Neural crest cell (in vitro differentiated cells): Measurements from ENCODE around the gene VASH2. TPM values are rescaled to one million over a fixed set of nuclear protein-coding genes. Genes with fewer than 3 reads are reported as not detected.

Source experiments
- DNase-seq: peaks from one replicate; pipeline ENCODE4 v3.0.0; 2021; ENCODE audit warnings: low read depth, mixed read lengths, low spot score
- H3K27ac Mint-ChIP-seq: one replicate; pipeline ENCODE4 v1.8.0; 2021; ENCODE audit warnings: mild to moderate bottlenecking, mixed read lengths; ENCODE audit not compliant: unreplicated experiment
- H3K27me3 Mint-ChIP-seq: 2 replicates; pipeline ENCODE4 v1.8.0; 2021; ENCODE audit warnings: low read depth, mild to moderate bottlenecking, mixed read lengths
- H3K36me3 Mint-ChIP-seq: 2 replicates; pipeline ENCODE4 v1.8.0; 2021; ENCODE audit warnings: low read depth, mild to moderate bottlenecking, mixed read lengths
- H3K4me1 Mint-ChIP-seq: 2 replicates; pipeline ENCODE4 v1.8.0; 2021; ENCODE audit warnings: mixed read lengths
- H3K4me3 Mint-ChIP-seq: one replicate; pipeline ENCODE4 v1.8.0; 2021; ENCODE audit warnings: mild to moderate bottlenecking, mixed read lengths
- H3K9me3 Mint-ChIP-seq: 2 replicates; pipeline ENCODE4 v1.8.0; 2021; ENCODE audit warnings: mixed read lengths
- total RNA-seq: library from RNA; stranded (reverse); gene quantifications from 2 replicates; pipeline ENCODE4 v1.2.1, GENCODE V29; 2021
- TF ChIP-seq, protein P1 (sequence below): fragments of 200-600 bp; sonication (generic); conservative IDR thresholded peaks from 2 replicates; pipeline ENCODE4 v1.5.0; 2021; ENCODE audit warnings: antibody characterized with exemption, mild to moderate bottlenecking

Gene VASH2
- total RNA-seq, 1 donor from 2014 or later, result 8.7 TPM

DNA sequence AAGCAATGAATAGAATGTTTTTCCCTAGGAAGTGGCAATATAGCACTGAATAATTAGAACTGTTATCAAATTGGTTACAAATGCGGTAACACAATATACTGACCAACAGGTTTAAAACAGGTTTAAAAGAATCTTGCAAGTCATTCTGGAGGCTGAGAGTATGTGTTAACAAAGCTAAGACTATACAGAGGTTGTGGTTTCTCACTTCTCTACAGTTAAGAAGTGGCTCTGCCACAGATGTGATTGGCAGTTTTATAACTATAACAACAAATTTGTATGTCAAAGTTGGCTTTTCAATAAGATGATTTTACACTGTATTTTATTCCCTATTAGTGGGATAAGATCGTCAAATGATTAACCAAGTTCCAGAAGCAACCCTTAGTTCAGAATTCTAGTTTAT, 58.2 kb downstream of the VASH2 start:
- TF ChIP-seq, protein P1, sequence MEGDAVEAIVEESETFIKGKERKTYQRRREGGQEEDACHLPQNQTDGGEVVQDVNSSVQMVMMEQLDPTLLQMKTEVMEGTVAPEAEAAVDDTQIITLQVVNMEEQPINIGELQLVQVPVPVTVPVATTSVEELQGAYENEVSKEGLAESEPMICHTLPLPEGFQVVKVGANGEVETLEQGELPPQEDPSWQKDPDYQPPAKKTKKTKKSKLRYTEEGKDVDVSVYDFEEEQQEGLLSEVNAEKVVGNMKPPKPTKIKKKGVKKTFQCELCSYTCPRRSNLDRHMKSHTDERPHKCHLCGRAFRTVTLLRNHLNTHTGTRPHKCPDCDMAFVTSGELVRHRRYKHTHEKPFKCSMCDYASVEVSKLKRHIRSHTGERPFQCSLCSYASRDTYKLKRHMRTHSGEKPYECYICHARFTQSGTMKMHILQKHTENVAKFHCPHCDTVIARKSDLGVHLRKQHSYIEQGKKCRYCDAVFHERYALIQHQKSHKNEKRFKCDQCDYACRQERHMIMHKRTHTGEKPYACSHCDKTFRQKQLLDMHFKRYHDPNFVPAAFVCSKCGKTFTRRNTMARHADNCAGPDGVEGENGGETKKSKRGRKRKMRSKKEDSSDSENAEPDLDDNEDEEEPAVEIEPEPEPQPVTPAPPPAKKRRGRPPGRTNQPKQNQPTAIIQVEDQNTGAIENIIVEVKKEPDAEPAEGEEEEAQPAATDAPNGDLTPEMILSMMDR, result no peak
- no peak for DNase-seq
- H3K36me3 Mint-ChIP-seq, result no peaks in the 10 kb centered on the region
- H3K9me3 Mint-ChIP-seq, result no peaks in the 10 kb centered on the region
- no peaks in the 10 kb centered on the region for H3K27me3 Mint-ChIP-seq
- H3K4me1 Mint-ChIP-seq, result peaks cover 7% of the 10 kb centered on the region
- H3K27ac Mint-ChIP-seq, result no peak overlapping the region
- H3K4me3 Mint-ChIP-seq, result no peak overlapping the region

DNA sequence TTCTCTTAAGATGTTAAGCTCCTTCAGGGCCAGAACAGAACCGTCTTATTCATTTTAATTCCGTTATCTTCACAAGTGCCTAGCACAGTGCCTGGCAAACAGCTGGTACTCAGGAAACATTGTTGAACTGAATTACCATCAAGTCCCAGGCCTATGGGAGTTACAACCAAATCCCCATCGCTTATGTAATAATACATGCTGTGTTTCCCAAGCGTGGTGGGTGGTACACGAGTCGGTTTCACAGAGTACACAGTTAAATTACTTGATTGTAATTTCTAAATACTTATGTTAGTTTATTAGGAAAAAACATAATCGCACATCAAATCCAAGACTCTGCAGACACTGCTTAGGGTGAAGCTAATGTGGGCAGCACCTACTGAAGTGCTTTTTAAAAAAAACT, 64.3 kb downstream of the VASH2 start:
- Mint-ChIP-seq H3K27ac (no peak overlapping the region), H3K27me3 (no peaks in the 10 kb centered on the region), H3K4me3 (peak overlapping the region; percentile 99), H3K9me3 (no peaks in the 10 kb centered on the region), H3K36me3 (no peaks in the 10 kb centered on the region), H3K4me1 (peaks cover 25% of the 10 kb centered on the region)
- TF ChIP-seq, protein P1, result no peak
- no peak for DNase-seq

DNA sequence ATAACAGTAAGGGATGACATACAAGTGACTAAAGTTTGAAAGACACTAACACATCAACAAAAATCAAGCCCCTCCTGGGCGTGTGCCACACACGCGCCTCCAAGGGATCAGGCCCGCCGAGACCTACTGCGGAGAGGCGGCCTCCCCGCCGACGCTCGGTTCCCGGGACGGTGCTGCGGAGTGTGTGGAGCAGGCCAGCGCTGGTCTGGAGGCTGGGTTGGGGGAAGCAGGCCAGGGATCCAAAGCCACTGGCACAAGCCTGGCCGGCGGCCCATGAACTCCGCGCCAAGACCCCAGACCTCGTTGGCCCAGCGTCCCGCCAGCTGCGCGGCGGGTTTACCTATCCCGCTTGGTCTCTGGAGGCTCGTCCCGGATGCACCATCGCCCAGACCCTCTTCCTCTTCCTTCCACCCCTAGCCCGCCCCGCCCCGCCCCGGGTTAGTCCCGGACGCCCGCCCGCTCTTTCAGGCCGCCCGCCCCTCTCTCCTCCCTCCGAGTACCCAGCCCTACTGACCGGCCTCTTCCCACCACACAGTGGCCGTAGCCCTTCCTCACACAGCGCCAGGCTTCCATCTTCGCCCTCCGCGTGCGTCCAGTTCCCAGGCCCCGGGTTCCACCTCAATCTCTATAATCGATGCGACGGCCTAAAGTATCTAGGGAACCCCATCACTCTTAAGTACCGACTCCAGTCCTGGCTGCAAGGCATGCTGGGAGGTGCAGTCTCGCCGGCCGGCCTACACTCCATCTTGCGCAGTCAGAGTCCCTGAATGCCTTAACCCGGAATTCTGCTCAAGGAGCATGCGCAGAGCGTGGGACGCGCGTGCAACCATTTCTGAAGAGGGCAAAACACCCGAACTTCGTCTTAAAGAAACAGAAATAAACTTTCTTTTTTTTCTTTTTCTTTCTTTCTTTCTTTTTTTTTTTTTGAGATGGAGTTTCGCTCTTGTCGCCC, 65.0 kb downstream of the VASH2 start, which contains the start of gene ANGEL2:
TSS of gene ANGEL2 (minus strand) at position 769 of the 952 bp plus-strand sequence. CDS start at position 573, 196 bp downstream.
- Mint-ChIP-seq H3K4me3 (peak within 1 kb of the TSS; percentile 99), H3K27ac (peak within 1 kb of the TSS; percentile 99), H3K36me3 (no peaks in the 10 kb centered on the region), H3K4me1 (peaks cover 25% of the 10 kb centered on the region), H3K9me3 (no peaks in the 10 kb centered on the region), H3K27me3 (no peaks in the 10 kb centered on the region)
- TF ChIP-seq, protein P1, result no peak
- DNase-seq, result peak; percentile 88

DNA sequence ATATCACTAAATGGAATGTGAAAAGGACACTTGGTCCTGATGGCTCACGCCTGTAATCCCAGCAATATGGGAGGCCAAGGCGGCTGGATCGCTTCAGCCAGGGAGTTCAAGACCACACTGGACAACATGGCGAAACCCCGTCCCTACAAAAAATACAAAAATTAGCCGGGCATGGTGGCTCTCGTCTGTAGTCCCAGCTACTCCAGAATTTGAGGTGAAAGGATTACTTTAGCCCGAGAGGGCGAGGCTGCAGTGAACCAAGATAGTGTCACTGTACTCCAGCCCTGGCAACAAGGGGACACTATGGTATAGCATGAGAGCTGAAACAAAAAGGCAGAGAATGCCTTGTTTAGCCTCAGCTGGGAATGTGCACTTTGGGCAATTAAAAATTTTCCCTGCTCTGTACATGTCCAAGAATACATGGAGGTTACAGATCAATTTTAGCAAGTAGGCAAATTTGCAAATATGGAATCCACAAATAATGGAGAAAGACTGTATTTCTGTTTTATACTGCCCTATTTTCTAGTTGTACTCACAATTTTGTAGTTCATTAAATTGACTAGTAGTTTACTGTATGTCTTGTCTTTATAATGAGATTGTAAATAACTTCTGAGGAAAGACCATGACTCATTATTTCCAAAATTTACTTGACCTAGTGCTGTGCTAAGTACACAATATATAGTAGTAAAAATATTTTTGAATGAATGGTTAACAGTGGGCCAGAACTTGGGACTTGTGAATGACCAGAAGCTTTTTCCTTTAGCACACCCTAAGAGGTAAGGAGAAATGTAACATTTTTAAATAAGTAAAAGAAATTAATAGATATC, 67.3 kb downstream of the VASH2 start:
- no peaks in the 10 kb centered on the region for H3K36me3 Mint-ChIP-seq
- H3K27ac Mint-ChIP-seq, result no peak overlapping the region
- DNase-seq, result no peak
- H3K9me3 Mint-ChIP-seq, result no peaks in the 10 kb centered on the region
- TF ChIP-seq, protein P1, result no peak
- no peaks in the 10 kb centered on the region for H3K27me3 Mint-ChIP-seq
- H3K4me3 Mint-ChIP-seq, result peak overlapping the region; percentile 44
- H3K4me1 Mint-ChIP-seq, result peaks cover 25% of the 10 kb centered on the region

DNA sequence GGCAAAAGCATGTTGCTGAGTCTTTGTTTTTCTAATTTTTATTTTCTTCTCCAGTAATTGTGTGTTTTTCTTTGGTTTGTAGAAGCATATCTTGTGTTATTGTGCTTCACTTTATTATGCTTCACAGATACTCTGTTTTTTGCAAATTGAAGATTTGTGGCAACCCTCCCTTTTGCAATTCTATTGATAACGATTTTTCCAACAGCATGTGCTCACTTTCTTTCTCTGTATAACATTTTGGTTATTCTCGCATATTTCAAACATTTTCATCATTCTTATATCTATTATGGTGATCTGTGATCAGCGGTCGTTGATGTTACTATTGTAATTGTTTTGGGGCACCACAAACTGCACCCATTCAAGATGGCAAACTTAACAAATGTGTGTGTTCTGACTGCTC, 69.1 kb downstream of the VASH2 start:
- Mint-ChIP-seq H3K4me3 (no peak overlapping the region), H3K36me3 (peaks cover 4% of the 10 kb centered on the region), H3K4me1 (peaks cover 11% of the 10 kb centered on the region), H3K27ac (no peak overlapping the region), H3K9me3 (no peaks in the 10 kb centered on the region), H3K27me3 (peaks cover 2% of the 10 kb centered on the region)
- TF ChIP-seq, protein P1, result no peak
- DNase-seq, result no peak
